Cortex of kidney (tissue), 1 donor: Measurements from ENCODE around the gene COMMD1.
"Not testable (repeated sequence)": the region's sequence is repeated elsewhere in the genome, so short reads cannot be mapped to it uniquely, and the experiment has no call there.

ENCODE experiments used
- DNase-seq: peaks from one replicate; lab custom pipeline; 2025; lab: John Stamatoyannopoulos, UW

COMMD1 gene

DNA sequence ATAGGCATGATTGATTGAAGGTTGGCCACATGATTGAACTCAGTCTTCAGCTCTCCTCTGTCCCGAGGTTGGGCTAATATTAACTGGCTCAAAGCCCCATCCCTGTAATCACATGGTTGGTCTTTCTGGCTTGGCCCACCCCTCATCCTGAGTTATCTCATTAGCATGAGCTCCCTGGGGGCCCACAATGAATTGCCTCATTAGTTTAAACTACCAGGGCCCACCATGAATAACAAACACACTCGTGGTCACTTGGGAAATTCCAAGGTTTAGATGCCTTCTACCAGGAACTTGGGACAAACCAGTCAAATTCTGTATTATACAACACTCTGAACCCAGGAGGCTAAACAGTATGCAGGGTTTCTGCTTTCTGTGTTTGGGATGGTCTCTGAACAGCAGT, 168.8 kb downstream of the COMMD1 start:
- no peak for DNase-seq

DNA sequence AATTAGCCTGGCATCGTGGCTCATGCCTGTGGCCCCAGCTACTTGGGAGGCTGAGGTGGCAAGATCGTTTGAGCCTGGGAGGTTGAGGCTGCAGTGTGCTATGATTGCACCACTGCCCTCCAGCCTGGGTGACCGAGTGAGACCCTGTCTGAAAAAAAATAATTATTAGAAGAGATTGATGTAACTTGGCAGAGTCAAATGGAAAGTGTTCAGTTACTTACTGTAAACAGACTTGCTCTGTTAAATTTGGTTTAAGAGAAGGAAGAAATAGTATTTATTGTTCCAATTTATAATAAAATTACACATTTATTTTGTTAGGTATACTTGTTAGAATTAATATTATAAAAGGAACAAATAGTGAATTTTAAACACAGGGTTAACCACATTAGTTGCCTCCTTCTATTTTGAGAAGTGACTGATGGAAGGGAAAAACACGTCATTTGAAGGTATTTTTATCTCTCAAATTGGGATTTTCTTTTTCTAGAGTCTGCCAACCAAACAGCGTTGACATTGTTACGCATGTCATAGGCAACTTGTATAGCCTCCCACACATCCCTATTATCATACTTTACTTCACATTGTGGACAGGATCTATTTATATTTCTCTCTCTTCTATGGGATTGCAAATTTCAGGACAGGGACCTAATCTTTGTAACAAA, 171.6 kb downstream of the COMMD1 start:
- no peak for DNase-seq

DNA sequence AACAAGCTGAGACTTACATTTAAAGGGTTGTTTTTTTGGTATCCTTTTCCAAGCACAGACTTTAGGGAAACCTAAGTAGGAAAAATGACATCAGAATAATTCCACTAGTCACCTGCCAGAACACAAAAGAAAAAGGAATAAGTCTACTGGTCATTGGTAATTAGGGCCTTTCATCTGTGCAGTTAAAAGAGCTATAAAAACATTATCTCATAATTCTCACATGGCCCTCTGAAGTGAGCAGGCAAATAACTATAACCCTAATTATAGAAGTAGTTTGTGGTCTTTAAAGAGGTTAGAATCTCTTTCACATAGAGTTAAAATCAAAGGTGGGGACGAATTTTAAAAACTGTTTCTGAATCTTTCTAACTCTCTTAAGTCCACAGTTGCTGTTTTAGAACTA, 179.3 kb downstream of the COMMD1 start:
- no peak for DNase-seq

DNA sequence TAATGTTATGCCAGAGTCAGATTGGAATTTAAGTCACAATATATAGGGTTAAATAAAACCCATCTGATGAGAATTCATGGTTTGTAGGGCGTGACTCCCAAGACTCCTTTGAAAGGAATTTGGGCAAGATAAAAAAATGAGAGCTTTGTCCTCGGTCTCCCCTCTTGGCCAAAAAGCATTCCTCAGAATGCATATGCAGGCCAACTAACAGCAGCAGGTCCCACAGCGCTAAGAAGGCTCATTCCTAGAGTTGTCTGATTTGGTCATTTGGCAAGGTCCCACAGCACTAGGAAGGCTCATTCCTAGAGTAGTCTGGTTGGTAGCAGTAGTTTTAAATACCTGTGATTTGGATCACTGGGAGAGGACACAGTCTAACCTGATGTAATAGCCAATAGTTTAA, 184.2 kb downstream of the COMMD1 start:
- DNase-seq, result no peak

DNA sequence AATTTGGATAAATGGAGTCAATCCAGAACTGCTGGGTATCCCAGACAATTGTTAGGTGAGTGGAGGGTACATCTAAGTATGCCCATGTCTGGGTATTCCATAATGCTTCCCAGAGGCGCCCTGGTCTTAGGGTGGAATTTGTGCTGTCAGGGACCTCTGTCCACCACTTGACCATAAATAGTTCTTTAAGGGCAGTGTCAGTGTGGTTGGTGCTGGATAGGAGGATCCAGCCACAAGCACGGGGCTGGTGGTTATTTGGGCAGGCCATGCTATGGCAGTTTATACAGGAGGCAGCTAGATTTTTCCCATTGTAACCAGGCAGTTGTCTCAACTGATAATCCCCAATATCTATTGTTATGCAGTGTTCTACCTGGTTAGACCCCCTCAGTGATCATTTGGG, 186.0 kb downstream of the COMMD1 start:
- no peak for DNase-seq

DNA sequence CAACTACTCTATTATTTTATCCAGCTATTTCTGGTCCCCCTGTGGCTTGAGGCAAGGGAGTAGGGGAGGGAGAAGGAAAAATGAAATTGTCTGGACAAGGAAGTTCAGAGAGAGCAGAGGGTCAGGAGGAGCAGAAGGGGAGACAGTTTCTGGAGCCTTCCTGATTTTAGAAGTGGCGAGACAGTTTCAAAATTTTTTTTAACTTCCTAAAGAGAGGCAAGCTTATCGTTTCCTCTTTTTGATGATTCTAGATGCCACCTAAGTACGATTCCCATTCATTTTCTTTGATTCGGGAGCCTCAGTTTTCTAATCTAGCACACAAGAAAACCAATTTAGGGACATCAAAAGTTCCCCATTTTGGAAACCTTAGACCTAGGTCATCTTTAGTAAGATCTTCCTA, 193.6 kb downstream of the COMMD1 start:
- DNase-seq, result no peak

DNA sequence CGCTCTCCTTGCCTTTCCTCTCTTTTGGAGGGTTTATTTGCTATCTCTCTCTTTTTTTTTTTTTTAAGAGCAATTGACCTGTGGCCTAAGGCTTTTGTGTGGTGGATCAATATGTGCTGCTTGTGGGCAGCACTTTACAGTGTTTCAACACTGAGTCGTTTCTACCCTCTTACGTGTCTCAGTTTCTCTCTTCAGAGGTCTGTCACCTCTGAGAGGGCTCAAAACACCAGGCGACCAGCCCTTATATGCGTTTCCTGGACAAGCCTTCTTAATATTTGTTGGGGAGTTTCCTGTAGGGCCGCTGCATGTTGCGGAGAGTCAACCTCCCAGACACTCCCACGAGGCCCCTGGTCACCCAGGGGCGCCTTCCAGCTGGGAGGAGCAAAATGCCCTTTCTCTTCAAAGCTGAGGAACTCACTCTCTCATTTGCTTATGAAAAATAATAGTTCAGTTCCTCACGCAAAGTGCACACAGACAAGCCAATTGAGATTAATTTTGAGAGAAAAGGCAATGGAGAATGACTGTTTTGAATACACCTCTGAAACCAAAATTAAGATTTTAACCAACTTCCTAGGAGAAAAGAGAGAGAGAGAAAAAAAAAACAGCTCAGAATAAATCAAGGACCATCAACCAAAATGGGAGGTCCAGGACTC, 194.2 kb downstream of the COMMD1 start:
- DNase-seq, result no peak

DNA sequence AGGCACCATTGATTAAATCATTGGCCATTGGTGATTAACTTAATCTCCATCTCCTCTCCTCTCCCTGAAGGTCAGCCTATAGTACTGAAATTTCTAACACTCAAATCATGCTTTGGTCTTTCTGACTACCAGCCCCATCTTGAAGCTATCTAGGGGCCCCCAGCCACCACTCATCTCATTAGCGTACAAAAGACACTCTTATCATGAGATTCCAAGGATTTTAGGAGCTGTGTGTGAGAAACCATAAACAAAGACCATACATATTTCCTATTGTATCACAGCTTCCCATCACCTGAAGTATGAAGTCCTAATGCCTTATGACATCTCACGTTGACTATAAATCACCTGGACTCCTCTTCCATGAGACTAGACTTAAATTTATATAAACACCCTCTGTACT, 196.4 kb downstream of the COMMD1 start:
- no peak for DNase-seq

DNA sequence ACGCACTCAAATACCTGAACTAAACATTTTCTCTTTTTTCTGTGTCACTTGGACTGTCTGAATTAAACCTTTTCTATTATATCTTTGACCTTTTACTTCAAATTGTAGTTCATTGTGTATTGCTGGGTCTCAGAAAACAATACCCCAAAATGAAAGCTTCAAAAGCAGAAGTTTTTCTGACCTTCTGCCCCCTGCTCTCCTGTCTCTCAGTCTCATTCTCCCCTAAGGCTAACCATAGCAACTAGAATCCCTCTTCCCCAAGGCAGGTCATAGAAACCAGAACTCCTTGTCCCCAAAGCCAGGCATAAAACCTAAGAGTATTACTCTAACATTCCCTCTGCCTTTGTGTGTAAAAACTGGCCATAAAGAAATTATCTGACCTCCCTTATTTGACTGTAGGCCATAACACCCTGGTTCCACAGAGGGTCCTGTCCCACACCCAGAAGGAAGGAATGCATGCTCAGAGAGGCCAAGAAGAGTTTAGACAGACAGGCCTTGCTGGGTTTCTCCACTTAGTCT, 197.0 kb downstream of the COMMD1 start:
- DNase-seq, result no peak

DNA sequence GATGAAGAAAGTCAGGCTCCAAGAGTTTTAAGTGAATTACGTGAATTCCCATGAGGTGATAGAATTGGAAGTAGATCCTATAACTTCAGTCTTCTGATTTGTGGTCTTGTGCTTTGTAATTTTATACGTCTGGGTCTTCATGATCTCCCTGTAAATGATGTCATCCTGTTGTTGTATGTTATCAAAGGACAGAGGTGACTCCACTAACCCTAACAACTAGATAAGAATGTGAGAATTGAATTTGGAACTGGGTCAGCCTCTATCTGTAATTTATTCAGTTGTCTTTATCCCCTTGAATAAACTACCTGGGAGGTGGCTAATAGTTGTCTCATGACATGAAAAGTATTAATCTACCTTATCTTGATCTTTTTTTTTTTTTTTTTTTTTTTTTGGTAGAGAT, 204.1 kb downstream of the COMMD1 start:
- no peak for DNase-seq

DNA sequence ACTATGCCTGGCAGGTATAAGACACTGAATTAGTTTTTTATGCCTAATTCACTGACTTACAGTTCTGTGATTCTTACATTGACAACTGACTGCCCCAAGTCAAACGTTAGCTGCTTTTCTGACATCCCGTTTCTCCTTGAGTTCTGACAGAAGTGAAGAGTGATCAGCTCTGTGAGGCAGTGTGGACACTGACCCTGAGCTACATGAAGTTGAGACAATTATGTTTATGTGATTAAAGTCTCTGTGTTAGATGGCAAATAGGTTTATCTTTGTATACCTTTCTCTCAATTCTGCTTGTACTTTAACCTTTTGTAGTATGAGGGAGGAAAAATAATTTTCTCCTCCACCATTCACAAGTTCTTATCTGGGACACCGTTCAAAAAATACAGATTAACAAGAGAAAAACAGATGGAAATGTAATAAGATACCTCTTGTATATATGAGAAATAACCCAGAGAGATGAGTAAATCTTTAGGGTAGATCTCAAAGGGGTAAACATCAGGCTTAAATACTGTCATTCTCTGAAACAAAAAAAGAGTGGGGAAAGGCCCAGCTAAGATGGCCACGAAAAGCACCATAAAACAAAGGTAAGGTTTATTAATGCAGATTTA, 205.0 kb downstream of the COMMD1 start:
- no peak for DNase-seq

DNA sequence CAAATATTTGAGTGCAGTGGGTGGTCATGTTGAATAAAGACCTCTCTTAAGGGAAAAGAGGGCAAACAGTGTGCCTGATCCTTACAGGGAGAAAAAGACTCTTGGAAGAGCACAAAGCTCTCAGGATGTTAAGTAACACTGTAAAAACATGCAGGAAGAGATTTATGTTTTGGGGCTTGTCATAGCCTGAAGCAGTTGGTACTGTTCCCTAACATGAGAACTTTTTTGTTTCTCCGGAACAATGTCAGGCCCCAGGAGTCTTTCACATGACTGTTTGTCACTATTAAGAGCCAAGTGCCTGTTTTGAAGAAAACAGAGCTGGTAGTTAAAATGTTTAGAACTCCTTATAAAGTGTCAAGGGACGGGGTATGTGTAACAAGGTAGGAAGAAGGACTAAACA, 206.7 kb downstream of the COMMD1 start:
- no peak for DNase-seq

DNA sequence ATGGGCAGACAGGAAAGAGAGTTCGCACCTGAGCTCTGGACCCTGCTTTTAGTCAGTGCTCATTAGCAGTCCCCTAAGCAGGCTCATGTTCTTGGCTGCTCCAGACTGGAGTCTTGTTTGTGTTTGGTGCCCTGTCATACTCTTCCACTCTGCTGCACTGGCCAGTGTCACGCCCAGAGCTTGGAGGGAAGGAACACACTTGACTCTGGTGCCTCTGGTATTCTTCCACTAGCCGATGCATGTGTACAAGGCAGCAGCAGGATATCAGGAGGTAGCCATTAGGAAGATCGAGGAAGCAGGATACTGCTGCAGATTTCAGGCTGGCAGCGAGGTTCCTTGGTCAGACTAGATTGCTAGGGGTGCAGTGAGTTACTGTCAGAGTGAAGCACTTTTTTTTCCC, 209.1 kb downstream of the COMMD1 start:
- no peak for DNase-seq

DNA sequence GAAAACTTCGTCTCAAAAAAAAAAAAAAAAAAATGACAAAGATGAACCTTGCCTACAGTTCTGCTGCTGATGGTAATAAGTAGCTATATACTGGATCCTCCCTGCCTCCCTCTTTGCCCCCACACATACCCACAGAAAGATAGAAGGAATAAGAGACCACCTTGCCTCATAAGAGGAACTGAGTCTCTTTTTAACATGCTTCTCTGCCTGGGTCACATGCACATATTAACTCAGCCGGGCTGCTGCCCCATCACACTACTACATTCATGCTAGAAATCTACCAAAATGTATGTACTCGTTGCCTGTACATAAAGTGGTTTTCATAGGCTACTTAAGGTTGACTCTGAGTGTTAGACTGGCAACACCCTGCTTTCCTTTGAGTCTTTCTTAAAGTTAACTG, 211.5 kb downstream of the COMMD1 start:
- no peak for DNase-seq

DNA sequence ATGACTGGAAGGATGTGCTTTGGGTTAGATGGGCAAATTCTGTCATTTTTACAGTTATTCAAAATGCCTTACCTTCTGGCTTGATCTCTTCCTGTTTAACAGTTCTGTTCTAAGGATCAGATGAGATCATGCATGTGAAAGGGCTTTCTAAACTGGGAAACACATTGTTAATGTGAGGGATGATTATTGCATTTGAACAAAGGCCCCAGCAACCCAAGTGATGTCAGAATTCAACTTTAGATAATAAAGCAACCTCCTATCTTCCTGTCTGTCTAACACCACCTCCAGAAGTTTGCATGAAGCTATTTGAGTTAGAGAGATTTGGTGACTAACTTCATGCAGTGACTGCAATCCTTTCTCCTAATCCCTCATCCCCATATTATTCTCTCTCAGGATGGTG, 212.7 kb downstream of the COMMD1 start:
- DNase-seq, result no peak

DNA sequence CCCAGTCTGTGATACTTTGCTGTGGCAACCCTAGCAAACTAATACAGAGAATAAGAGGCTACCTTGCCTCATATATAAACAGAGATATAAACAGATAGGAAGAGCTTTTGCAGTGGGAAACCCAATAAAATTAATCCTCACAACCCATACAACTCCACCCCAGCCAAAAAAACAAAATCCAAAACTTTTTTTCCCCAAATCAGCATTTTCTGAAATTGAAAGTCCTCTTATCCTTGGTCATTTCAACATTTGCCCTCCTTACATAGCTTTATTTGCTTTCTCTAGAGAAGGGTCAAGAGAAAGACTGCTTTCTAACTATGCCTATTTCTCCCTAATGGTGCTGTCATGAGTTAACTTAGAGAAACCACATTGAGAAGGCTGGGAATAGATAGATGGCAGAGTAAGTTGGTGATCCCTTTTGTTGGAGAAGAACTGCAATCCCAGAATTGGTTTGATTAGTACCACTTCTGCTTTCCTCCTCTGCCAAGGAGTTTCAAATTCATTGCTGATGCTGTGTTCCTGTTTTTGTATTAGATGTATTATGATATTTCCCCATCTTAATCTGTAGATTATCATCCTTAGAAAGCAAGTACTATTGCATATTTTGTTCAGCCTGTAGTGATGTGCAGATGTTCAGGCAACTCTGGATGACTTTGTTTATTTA, 214.0 kb downstream of the COMMD1 start:
- no peak for DNase-seq

DNA sequence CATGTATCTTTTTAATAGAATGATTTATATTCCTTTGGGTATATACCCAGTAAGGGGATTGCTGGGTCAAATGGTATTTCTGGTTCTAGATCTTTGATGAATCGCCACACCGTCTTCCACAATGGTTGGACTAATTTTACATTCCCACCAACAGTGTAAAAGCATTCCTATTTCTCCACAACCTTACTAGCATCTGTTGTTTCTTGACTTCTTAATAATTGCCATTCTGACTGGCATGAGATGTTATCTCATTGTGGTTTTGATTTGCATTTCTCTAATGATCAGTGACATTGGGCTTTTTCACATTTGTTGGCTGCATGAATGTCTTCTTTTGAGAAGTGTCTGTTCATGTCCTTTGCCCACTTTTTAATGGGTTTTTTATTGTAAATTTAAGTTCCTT, 220.8 kb downstream of the COMMD1 start:
- DNase-seq, result not testable (repeated sequence)

DNA sequence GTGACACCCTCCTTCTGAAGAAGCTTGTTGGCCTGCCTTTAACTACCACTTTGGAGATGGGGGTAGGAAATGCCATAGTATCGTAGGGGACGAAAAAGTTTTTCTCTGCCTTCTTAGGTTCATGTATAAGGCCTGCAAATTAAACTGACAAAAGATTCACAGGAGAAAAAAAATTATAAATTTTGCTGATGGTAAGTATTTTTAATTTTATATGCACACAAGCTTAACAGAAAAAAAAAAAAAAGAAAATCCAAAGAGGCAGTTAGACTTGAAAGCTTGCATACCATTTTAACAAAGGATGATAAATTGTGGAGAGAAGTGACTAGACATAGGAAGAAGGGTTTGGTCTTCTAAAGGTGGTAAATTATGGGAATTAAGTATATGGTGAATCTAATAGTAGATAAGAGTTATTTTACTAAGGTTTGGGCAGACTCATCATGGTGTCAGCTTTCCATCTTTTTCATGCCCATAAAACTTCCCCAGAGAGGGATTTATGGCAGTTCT, 227.9 kb downstream of the COMMD1 start:
- no peak for DNase-seq

DNA sequence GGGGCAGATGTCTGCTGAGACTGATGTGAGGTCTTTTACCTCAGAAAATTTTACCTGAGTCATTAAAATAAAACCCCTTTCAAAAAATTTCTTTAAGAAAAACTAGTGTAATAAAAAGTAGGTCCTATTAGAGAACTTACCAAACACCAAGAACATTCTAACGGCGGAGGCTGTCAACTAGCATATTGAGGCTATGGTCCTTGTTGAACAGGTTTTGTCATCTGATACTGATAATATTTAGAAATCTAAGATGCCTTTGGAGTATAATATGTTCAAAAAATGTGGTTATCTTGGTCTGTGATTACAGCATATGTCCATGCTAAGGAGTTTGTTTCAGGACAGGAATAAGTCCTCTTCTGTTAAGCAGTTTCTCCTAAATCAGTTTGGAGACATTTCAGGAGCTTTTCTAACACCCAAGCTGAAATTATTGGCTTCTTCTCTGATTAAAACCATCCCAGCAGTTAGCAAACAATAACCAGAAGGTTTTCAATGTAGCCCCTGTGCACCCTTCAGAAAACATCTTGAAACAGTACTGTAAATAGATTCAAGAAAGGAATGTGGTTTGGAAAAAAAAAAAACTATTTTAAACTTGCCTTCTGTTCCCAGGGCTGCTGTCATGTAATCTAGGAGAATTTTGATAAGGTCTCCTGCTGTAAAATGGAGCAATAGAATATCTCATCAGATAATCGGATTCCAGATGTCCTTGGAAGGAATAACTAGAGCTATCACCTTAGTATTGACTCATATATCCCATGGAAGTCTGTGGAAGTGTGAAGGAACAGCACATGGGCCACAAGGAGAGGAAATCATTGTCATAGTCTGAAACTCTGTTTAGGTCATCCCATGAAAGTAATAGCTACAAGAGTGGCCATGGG, 231.7 kb downstream of the COMMD1 start:
- no peak for DNase-seq

DNA sequence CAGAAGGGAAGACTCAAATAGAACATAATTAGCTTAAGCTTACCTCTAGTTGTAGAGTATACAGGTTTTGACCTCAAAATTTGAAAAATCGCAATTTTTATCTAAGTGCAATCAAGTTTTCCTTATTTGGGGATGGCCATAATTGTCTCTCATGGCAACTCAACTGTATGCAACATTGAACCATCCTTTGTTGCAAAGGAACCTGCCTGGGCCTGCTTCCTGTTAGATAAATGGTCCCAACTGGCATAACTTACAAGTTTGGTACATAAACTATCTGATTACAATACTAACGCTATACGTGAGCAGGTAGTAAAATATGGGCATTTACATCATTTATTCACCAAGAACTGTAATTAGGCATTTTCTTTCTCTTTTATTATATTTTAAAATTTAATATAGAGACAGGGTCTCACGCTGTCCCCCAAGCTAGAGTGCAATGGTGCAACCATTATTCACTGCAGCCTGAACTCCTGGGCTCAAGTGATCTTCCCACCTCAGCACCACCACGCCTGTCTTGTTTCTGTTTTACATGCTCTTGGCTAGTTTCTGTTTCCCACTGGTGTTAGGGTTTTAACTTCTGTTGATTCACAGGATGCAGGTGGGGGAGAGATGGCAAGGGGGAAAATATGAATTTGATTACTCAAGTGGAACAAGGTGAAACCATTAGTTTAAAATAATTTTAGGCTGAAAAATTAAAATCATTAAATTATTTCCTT, 235.1 kb downstream of the COMMD1 start:
- no peak for DNase-seq

DNA sequence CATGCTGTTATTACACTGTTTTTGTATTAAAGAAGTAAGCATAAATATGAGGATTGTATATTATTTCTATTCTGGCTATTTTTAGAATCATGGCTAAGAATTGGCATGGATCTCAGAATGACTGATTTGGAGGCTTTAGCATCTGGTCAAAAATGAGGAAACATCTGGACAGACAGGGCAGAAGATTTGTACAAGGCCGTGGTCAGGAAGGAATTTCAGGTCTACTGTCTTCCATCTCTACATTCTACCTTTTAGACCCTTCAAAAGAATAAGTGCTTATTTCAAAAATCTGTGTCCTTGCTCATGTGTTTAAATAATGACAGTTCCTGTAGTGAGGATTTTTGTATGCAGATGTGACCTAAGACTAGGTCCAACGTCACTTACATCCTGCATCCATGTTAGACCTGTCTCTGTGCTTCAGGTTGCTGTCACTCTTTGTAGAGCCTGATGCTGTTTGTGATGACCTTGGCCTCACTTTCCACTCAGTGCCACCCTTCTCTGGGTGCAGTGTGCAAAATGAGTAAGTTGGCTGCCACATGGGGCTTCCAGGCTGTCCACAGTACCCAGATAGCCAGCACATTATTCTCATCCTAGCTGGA, 235.8 kb downstream of the COMMD1 start:
- no peak for DNase-seq
